Thyroid gland (tissue), 4 donors: ENCODE data around the gene NOP14. TPM values are rescaled to one million over a fixed set of nuclear protein-coding genes. Genes with fewer than 3 reads are reported as not detected.
A peak's percentile ranks its signal among the peaks of the same experiment; 100 is the strongest.

Experiments
- DNase-seq, 2 donors: peaks; one replicate each; pipeline ENCODE4 v3.0.0-alpha.2; 2019
- H3K27ac ChIP-seq, 3 donors: fragments of 200-600 bp; sonication (generic); 1 replicate in 2 of 3; 2 replicates in 1 of 3; pipeline ENCODE4 v1.5.1; 2016 to 2019; ENCODE audit warnings: mild to moderate bottlenecking in 1 of 3, moderate library complexity in 1 of 3
- H3K27me3 ChIP-seq: fragments of 200-600 bp; sonication (generic); one replicate; pipeline ENCODE4 v1.5.1; 2019
- H3K36me3 ChIP-seq, 2 donors: fragments of 200-600 bp; sonication (generic); one replicate each; pipeline ENCODE4 v1.5.1; 2016 to 2019
- H3K4me1 ChIP-seq, 2 donors: fragments of 200-600 bp; sonication (generic); one replicate each; pipeline ENCODE4 v1.5.1; 2017 to 2019
- H3K4me3 ChIP-seq, 3 donors: fragments of 200-600 bp; sonication (generic); replicated peaks in 1 of 3; 1 replicate in 2 of 3; 2 replicates in 1 of 3; pipeline ENCODE4 v1.5.1; 2016; ENCODE audit warnings: mild to moderate bottlenecking in 1 of 3
- H3K9me3 ChIP-seq: fragments of 200-600 bp; sonication (generic); one replicate; pipeline ENCODE4 v1.5.1; 2017
- CTCF ChIP-seq, 6 experiments: fragments of 200-600 bp in 3 of 6; fragments of 450-650 bp in 3 of 6; sonication (generic) in 3 of 6; IDR thresholded peaks; one replicate each; pipeline ENCODE4 v1.5.1; 2016 to 2019; ENCODE audit warnings: antibody characterized with exemption in 6 of 6, mild to moderate bottlenecking in 2 of 6, inconsistent platforms in 1 of 6, moderate library complexity in 1 of 6
- POLR2A ChIP-seq, 2 donors: fragments of 450-650 bp; IDR thresholded peaks; one replicate each; pipeline ENCODE4 v1.6.1; 2017; ENCODE audit warnings: antibody characterized with exemption in 2 of 2, mild to moderate bottlenecking in 2 of 2, moderate library complexity in 1 of 2
- WGBS, 2 donors: methylation state at CpG; one replicate each; pipeline ENCODE4 v1.1.5; 2017; 5-methylcytosine and 5-hydroxymethylcytosine counted together
- intact Hi-C: fragments of 100-400 bp; cut with DNase I; formaldehyde crosslinking; loops from one replicate; pipeline ENCODE4 v1.15.1; 2023
- total RNA-seq, 4 donors: library from RNA; depleted of rRNA; stranded (reverse); fragments of >200 nt; gene quantifications; one replicate each; pipeline ENCODE4 v1.2.3, GENCODE V29; 2016

Gene NOP14
- total RNA-seq, 4 donors from 2014 or later, result 18.4 to 24.8 (median 19.3) TPM

GRCh38 chr4:2905544-2905943, 57.7 kb downstream of the NOP14 start:
- TF ChIP-seq POLR2A (IDR thresholded peaks at IDR 0.05), result no peak
- TF ChIP-seq CTCF (IDR thresholded peaks at IDR 0.05), result no peak
- no peak for DNase-seq
- Histone ChIP-seq H3K27ac (no peak overlapping the region), H3K4me1 (no peaks in the 10 kb centered on the region), H3K27me3 (no peaks in the 10 kb centered on the region), H3K36me3 (peaks cover 48 to 51% of the 10 kb centered on the region in 2 donors), H3K9me3 (no peaks in the 10 kb centered on the region), H3K4me3 (no peak overlapping the region)
- intact Hi-C loops, result no loop called here
- WGBS, 2 donors, result 94 to 96% methylated on average over 13 of the region's 13 CpGs

- no peak overlapping the region for H3K4me3 ChIP-seq
- WGBS, 2 donors, result 89 to 100% methylated on average over 2 of the region's 2 CpGs
- H3K36me3 ChIP-seq, result peaks cover 48 to 57% of the 10 kb centered on the region in 2 donors
- no peaks in the 10 kb centered on the region for H3K9me3 ChIP-seq
- DNase-seq, result no peak
- no peak for TF ChIP-seq POLR2A (IDR thresholded peaks at IDR 0.05)
- TF ChIP-seq CTCF (IDR thresholded peaks at IDR 0.05), result no peak
- H3K27ac ChIP-seq, result no peak overlapping the region
- intact Hi-C loops, result no loop called here
- no peaks in the 10 kb centered on the region for H3K27me3 ChIP-seq
- no peaks in the 10 kb centered on the region for H3K4me1 ChIP-seq
These were observed 61.1 kb downstream of the NOP14 start for GRCh38 chr4:2902126-2902525.

- Histone ChIP-seq H3K4me1 (no peaks in the 10 kb centered on the region), H3K4me3 (no peak overlapping the region), H3K9me3 (no peaks in the 10 kb centered on the region), H3K27me3 (no peaks in the 10 kb centered on the region), H3K27ac (no peak overlapping the region), H3K36me3 (peaks cover 39 to 66% of the 10 kb centered on the region in 2 donors)
- DNase-seq, result no peak
- intact Hi-C loops, result no loop called here
- 95 to 98% methylated on average over 3 of the region's 3 CpGs for WGBS, 2 donors
- TF ChIP-seq POLR2A (IDR thresholded peaks at IDR 0.05) (no peak), CTCF (IDR thresholded peaks at IDR 0.05) (no peak)
These were observed 62.0 kb downstream of the NOP14 start for GRCh38 chr4:2901186-2901585.

GRCh38 chr4:2900741-2901140, 62.5 kb downstream of the NOP14 start:
- no peak for DNase-seq
- WGBS, 2 donors, result 97 to 98% methylated on average over 6 of the region's 6 CpGs
- no peaks in the 10 kb centered on the region for H3K27me3 ChIP-seq
- intact Hi-C loops, result no loop called here
- no peaks in the 10 kb centered on the region for H3K9me3 ChIP-seq
- TF ChIP-seq POLR2A (IDR thresholded peaks at IDR 0.05), result no peak
- no peak overlapping the region for H3K4me3 ChIP-seq
- H3K4me1 ChIP-seq, result no peaks in the 10 kb centered on the region
- H3K27ac ChIP-seq, result no peak overlapping the region
- peaks cover 34 to 64% of the 10 kb centered on the region in 2 donors for H3K36me3 ChIP-seq

- 54 to 77% methylated on average over 3 of the region's 3 CpGs for WGBS, 2 donors
- H3K27me3 ChIP-seq, result no peaks in the 10 kb centered on the region
- DNase-seq, result peak; percentile 37 to 48
- H3K4me1 ChIP-seq, result no peaks in the 10 kb centered on the region
- H3K4me3 ChIP-seq, result no peak overlapping the region
- intact Hi-C loops, result no loop called here
- H3K36me3 ChIP-seq, result peaks cover 24 to 60% of the 10 kb centered on the region in 2 donors
- H3K27ac ChIP-seq, result no peak overlapping the region
- H3K9me3 ChIP-seq, result no peaks in the 10 kb centered on the region
- no peak for TF ChIP-seq POLR2A (IDR thresholded peaks at IDR 0.05)
- TF ChIP-seq CTCF (IDR thresholded peaks at IDR 0.05), result no peak
These were observed 65.2 kb downstream of the NOP14 start for GRCh38 chr4:2898001-2898400.

- H3K4me1 ChIP-seq, result no peaks in the 10 kb centered on the region
- DNase-seq, result no peak
- intact Hi-C loops, result no loop called here
- no peak for TF ChIP-seq POLR2A (IDR thresholded peaks at IDR 0.05)
- WGBS, 2 donors, result 62 to 67% methylated on average over 5 of the region's 5 CpGs
- H3K36me3 ChIP-seq, result peaks cover 7 to 31% of the 10 kb centered on the region in 2 donors
- no peaks in the 10 kb centered on the region for H3K9me3 ChIP-seq
- no peak overlapping the region for H3K4me3 ChIP-seq
- no peaks in the 10 kb centered on the region for H3K27me3 ChIP-seq
- H3K27ac ChIP-seq, result no peak overlapping the region
These were observed 69.4 kb downstream of the NOP14 start for GRCh38 chr4:2893772-2894171.
